T-helper 17 cell (primary cell): ENCODE results near the gene TPRG1. TPM values are rescaled to one million over a fixed set of nuclear protein-coding genes. Genes with fewer than 3 reads are reported as not detected.

Experiments used
- ATAC-seq: fragments of 150-1000 bp; cut with Tn5 transposase; 2 replicates; pipeline ENCODE4 v1.10.0; 2021; ENCODE audit warnings: mild to moderate bottlenecking, moderate library complexity
- DNase-seq, 3 donors: peaks; one replicate each; pipeline versions ENCODE4 v3.0.0 to v3.0.0-alpha.2; 2020 to 2021
- H3K9me3 ChIP-seq: one replicate; pipeline ENCODE4 v1.7.0; 2013; ENCODE audit warnings: low read length, mild to moderate bottlenecking; ENCODE audit not compliant: control insufficient read depth, poor library complexity, severe bottlenecking
- H3K27ac Mint-ChIP-seq: one replicate; pipeline ENCODE4 v1.8.0; 2022; ENCODE audit warnings: mild to moderate bottlenecking, moderate library complexity, mixed read lengths
- H3K27me3 Mint-ChIP-seq: one replicate; pipeline ENCODE4 v1.8.0; 2022; ENCODE audit warnings: mixed read lengths
- H3K36me3 Mint-ChIP-seq: one replicate; pipeline ENCODE4 v1.8.0; 2022; ENCODE audit warnings: low read depth, mixed read lengths
- H3K4me1 Mint-ChIP-seq: one replicate; pipeline ENCODE4 v1.8.0; 2022; ENCODE audit warnings: mild to moderate bottlenecking, mixed read lengths
- H3K4me3 Mint-ChIP-seq: one replicate; pipeline ENCODE4 v1.8.0; 2022; ENCODE audit warnings: mild to moderate bottlenecking, moderate library complexity, mixed read lengths
- total RNA-seq, 4 donors: library from RNA in 2 of 4; stranded (reverse) in 2 of 4; gene quantifications; one replicate each; pipeline ENCODE4 v1.2.3 and lab custom pipeline; 2022 to 2026

TPRG1 gene
- total RNA-seq, 2 donors from 2014 or later, result 1.6 to 3.1 TPM

DNA sequence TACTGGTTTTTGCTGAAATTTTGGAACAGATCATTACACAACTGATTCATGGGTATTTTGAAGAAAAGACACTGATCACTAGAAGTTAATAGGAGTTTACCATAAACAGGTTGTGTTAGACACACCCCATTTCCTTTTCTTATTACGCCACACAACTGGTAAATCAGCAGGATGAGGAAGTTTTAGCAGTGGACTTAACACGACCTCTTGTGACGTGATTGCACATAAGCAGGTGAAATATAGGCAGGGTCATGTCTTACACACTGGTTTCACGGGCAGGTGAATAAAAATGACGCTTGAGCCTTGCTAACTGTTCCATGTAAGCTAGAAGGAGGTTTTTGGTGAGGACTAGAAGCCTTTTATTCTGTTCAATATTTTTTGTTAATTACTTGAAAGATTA, 27.1 kb upstream of the TPRG1 start:
- peak overlapping the region; percentile 62 for H3K27ac Mint-ChIP-seq
- H3K36me3 Mint-ChIP-seq, result peaks cover 3% of the 10 kb centered on the region
- H3K4me1 Mint-ChIP-seq, result peaks cover 15% of the 10 kb centered on the region

DNA sequence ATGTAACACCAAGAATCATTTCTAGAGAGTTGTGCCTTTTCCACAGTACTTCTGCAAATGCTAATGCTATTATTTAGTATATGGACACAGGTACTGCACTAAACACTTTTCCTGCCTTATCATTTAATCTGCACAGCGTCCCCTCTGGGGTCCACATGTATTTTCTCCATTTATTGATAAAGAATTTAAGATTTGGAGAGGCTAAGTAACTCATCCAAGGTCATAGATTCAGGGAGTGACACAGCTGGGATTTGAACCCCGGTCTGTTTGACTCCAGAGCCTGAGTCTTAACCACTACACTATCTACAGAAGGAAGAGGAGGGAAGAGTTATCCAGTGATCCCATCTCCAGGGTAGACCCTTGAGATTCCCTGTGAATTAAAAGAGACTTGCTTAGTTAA, 24.9 kb upstream of the TPRG1 start:
- no peak overlapping the region for H3K4me3 Mint-ChIP-seq
- H3K4me1 Mint-ChIP-seq, result peaks cover 15% of the 10 kb centered on the region
- H3K36me3 Mint-ChIP-seq, result peaks cover 3% of the 10 kb centered on the region

More for the DNA sequence above, 27.1 kb upstream of the TPRG1 start:
- Mint-ChIP-seq H3K27me3 (peaks cover 15% of the 10 kb centered on the region), H3K4me3 (peak overlapping the region; percentile 33)
- peak; percentile 81 for ATAC-seq
- H3K9me3 ChIP-seq, result no peaks in the 10 kb centered on the region
- no peak for DNase-seq

DNA sequence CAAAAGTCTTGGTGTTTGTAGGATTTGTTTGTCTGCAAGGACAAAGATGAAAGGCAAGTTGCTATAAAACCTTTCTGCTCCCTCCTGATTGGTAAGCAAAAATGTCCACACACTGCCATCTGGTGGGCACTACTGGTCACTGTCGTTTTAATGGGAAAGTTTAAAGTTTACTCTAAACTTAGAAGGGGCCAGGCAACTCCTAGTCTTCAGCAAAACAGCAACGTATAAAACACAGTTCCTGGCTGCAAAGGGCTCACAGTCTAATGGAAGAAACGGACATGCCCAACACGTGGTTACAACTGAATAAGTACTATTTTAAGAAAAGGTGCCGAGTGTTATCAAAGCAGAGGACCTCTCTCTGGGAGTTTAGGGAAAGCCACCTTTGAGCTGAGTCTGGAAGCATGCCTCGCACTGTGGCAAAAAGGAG, 23.7 kb upstream of the TPRG1 start:
- Mint-ChIP-seq H3K27me3 (no peaks in the 10 kb centered on the region), H3K4me3 (no peak overlapping the region), H3K27ac (no peak overlapping the region), H3K36me3 (peaks cover 3% of the 10 kb centered on the region), H3K4me1 (peaks cover 15% of the 10 kb centered on the region)
- ATAC-seq, result peak; percentile 88
- peak; percentile 27 to 54 (median 39) for DNase-seq
- no peaks in the 10 kb centered on the region for H3K9me3 ChIP-seq

More for the DNA sequence above, 24.9 kb upstream of the TPRG1 start:
- ATAC-seq, result no peak
- Mint-ChIP-seq H3K27me3 (no peaks in the 10 kb centered on the region), H3K27ac (no peak overlapping the region)
- no peaks in the 10 kb centered on the region for H3K9me3 ChIP-seq
- no peak for DNase-seq

DNA sequence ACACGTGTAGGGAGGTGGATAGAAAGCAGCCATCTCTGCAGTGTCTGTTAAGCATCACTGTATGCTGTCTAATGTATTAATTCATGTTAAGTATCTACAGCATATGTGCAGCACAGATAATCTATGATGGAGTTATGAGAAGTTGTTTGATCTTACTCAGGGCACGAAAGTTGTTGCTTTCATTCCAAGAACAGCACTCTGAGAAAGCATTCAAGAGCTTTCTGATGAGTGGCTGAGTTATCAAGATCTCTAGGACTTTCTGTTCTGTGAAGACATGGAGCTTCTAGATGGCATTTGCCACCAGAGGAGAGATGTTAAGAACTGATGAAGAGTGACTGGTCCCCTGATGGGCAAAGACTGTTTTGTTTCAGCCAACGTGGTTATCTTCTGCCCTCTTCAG, 22.6 kb upstream of the TPRG1 start:
- Mint-ChIP-seq H3K27me3 (no peaks in the 10 kb centered on the region), H3K4me1 (peaks cover 8% of the 10 kb centered on the region), H3K27ac (no peak overlapping the region), H3K4me3 (no peak overlapping the region), H3K36me3 (no peaks in the 10 kb centered on the region)
- no peak for DNase-seq
- ATAC-seq, result no peak
- H3K9me3 ChIP-seq, result no peaks in the 10 kb centered on the region

DNA sequence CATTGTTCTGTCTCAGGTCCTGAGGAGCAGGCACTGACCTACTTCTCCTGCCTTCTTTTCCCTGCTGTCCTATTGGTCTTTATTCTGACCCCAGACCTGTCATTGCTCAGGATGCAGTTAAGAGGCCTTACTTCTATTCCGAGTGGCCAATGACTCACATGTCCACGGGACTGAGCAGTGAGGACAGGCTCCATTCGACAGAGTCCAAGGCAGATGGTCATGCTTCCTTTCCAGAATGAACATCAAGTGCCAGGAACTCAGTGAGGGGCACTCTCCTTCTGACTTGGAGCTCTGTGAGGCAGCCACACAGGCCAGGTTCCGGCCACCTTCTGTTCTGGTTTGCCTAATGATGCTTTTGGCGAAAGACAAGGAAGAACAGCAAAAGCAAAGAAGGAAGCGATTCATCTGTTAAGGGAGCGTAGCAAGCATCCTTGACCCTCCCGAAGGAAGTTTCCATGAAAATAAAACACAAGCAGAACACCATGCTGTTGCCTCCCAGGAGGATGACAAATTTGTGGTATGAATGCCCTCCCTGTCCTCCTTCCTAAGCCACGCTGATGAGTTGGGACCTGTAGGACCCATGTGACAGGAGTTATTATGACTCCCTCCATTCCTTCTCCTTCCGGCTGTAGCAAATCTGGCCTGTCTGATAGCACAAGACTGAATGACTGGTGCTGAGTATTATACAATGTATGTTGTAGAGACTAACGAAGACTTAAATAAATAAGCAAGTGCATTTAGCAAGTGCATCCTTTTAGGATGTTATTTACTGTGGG, 14.4 kb upstream of the TPRG1 start:
- H3K9me3 ChIP-seq, result no peaks in the 10 kb centered on the region
- Mint-ChIP-seq H3K36me3 (peaks cover 4% of the 10 kb centered on the region), H3K27ac (no peak overlapping the region), H3K4me3 (no peak overlapping the region), H3K27me3 (peaks cover 45% of the 10 kb centered on the region), H3K4me1 (peaks cover 2% of the 10 kb centered on the region)
- DNase-seq (no peak), ATAC-seq (no peak)

DNA sequence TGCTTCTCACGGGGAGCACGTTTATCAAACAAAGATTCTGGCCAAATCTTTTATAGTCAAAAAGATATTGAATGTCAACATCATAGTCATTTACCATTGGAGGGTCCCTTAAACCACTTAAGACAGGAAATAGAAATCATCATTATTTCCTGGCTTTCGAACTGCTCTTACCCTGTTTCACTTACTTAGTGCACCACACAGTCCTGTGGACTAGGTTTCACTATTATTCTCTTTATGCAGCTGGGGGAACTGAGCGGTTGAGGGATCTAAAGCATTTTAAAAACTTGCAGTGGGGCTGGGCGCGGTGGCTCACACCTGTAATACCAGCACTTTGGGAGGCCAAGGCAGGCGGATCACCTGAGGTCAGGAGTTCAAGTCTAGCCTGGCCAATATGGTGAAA, 13.7 kb upstream of the TPRG1 start:
- H3K4me1 Mint-ChIP-seq, result peaks cover 2% of the 10 kb centered on the region
- peaks cover 45% of the 10 kb centered on the region for H3K27me3 Mint-ChIP-seq
- no peak overlapping the region for H3K4me3 Mint-ChIP-seq
- DNase-seq, result no peak
- no peaks in the 10 kb centered on the region for H3K9me3 ChIP-seq
- ATAC-seq, result no peak
- peaks cover 4% of the 10 kb centered on the region for H3K36me3 Mint-ChIP-seq
- no peak overlapping the region for H3K27ac Mint-ChIP-seq

DNA sequence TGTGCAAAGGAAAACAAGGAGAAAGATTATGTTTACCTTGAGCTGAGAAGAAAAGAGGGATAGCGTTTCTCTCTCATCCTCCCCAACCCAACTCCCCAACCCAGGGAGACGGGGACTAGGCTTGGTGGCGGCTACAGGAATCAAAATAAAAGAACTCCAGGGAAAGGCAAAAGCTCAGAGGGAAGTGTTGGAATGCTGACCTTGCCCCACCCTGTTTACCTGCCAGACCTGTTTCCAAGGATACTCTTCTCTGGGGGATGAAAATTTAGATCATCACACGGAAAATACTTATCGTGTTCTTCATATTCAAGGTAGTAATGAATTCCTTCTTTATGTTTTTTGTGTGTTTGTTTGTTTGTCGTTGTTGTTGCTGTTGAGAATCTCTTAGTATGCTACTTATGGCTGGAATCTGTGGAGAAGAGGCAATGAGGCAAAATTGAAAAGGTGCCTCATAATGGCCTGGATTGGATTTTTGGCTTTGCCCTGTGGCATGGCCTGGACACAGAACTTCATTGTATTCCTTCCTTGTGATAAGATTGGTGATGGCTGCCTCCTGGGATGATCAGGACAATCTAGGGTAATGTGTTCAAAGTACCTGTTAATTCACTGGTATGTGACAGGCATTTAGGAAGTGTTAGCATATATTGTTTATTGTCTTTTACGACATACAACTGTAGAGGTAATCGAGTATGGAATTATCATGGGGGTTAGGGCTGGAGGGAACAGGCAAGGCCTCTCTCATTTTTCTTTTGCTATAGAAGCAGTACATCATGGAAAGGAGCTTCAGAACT, 11.1 kb upstream of the TPRG1 start:
- peaks cover 2% of the 10 kb centered on the region for H3K36me3 Mint-ChIP-seq
- H3K9me3 ChIP-seq, result no peaks in the 10 kb centered on the region
- peaks cover 32% of the 10 kb centered on the region for H3K27me3 Mint-ChIP-seq
- DNase-seq (no peak), ATAC-seq (no peak)
- H3K4me3 Mint-ChIP-seq, result no peak overlapping the region
- H3K27ac Mint-ChIP-seq, result no peak overlapping the region
- no peaks in the 10 kb centered on the region for H3K4me1 Mint-ChIP-seq

DNA sequence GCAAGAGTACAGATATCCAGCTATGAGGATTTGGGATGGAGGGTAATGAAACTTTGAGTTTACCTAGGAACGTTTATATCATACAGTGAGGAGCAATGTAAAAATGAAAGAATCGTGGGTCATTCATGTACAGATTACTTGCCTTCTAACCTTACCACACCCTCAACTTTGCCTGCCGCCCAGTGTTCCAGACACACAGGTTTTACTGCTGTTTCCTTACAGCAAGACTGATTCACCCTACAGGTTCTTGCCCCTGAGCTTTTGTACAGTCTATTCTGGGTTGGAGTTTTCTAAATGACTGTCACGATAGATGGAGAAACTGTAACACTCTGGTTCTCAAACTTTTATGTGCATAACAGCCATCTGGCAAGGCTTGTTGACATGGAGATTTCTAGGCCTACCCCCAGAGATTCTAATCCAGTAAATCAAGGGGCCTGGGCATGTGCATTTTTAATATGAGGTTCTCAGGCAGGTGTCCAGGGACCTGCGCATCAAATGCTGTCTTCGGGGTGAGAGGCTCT, 6.6 kb upstream of the TPRG1 start:
- ATAC-seq, result no peak
- Mint-ChIP-seq H3K27me3 (peaks cover 9% of the 10 kb centered on the region), H3K27ac (no peak overlapping the region), H3K4me1 (peaks cover 4% of the 10 kb centered on the region), H3K36me3 (no peaks in the 10 kb centered on the region), H3K4me3 (no peak overlapping the region)
- H3K9me3 ChIP-seq, result no peaks in the 10 kb centered on the region
- DNase-seq, result no peak

DNA sequence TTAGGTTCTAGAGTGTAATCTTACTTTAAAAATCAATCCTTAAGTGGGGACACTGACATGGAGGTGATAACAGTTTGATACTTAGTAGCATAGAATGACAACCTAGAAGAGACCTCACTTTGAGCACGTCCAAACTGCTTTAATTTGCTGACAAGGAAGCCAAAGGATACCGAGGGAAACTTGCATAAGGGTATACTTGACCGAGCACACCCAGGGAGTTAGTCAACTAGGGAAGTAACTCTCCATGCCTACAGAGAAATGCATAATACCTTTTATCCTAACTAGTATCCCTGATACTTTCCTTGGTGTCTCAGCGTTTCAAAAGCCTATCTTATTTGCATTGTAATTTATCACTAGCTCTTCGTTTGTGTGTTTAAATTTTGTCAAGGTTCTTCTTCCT, 5.5 kb upstream of the TPRG1 start:
- H3K9me3 ChIP-seq, result no peaks in the 10 kb centered on the region
- Mint-ChIP-seq H3K36me3 (peaks cover 2% of the 10 kb centered on the region), H3K4me1 (peaks cover 4% of the 10 kb centered on the region), H3K4me3 (no peak overlapping the region), H3K27ac (no peak overlapping the region), H3K27me3 (no peaks in the 10 kb centered on the region)
- DNase-seq (no peak), ATAC-seq (no peak)

DNA sequence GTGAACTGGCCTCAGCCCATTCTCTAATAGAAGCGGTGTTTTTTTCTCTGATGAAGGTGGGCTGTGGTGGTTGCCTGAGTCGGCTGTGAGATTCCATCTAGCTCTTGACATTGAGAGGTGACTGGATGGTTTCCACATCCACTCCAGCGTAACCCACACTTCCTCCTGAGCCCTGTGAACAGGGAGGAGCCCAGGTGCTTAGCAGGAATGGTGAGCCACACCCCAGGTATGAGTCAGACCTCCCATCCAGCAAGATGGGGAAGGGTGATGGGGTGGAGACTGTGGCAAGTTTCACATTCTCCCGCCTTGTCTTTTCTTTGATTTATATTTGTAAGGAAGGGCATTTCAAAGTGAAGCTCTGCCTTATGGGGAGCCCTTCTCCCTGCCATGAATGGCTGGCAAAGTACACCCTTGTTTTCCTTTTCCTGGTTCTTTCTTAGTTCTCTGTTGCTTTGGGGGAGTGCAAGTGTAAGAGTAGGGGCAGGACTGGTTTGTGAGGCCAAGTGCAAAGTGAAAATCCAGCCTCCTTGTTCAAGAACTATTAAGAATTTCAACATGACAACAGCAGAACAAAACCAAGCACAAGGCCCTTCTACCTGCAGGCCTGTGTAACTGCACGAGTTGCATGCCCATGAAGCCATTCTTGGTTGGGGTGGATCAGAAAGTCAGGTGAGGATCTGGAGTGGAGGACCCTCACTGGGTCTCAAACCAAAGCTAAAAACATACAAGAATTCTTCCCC, 4.6 kb upstream of the TPRG1 start:
- no peak overlapping the region for H3K4me3 Mint-ChIP-seq
- ATAC-seq, result no peak
- DNase-seq, result no peak
- H3K27me3 Mint-ChIP-seq, result no peaks in the 10 kb centered on the region
- H3K36me3 Mint-ChIP-seq, result peaks cover 2% of the 10 kb centered on the region
- no peaks in the 10 kb centered on the region for H3K9me3 ChIP-seq
- no peak overlapping the region for H3K27ac Mint-ChIP-seq
- peaks cover 8% of the 10 kb centered on the region for H3K4me1 Mint-ChIP-seq

DNA sequence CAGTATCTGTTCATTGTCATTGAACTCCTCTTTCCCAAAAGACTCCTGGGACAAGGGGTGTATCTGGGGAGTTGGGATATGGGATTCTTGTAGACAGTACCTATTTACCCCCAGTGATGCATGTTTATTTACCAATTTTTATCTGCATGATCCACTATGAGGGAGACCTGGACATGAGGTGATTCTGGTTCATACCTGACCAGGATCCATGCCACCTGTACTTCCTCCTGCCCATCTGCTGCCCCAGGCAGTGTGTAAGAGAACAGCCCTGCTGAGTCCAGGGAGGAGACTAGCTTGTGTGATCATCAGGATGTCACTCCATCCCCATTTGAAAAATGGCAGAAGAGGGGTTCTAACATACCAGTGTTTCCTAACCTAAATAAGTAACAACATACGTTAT, 3.1 kb upstream of the TPRG1 start:
- no peaks in the 10 kb centered on the region for H3K27me3 Mint-ChIP-seq
- no peak overlapping the region for H3K4me3 Mint-ChIP-seq
- DNase-seq (no peak), ATAC-seq (no peak)
- H3K4me1 Mint-ChIP-seq, result peaks cover 10% of the 10 kb centered on the region
- H3K9me3 ChIP-seq, result no peaks in the 10 kb centered on the region
- H3K27ac Mint-ChIP-seq, result no peak overlapping the region
- peaks cover 2% of the 10 kb centered on the region for H3K36me3 Mint-ChIP-seq

DNA sequence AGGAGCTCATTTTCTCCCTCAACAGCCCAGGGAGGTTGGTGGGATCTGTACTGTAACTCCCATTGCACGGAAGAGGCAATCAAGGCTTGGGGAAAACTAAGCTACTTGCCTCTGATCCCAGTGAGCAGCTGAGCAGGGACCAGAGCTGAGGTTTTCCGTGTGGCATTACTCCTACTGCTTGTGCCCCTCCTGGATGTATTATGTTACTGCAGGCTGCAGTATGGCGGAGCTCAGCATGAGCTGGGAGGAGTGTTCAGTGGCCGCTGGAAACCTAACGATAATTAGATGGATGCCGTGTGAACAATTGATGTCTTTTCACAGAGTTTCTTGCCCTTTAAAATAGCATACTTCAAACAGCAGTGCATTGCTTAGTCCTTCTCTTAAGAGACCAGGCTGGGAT, 2.0 kb upstream of the TPRG1 start:
- Mint-ChIP-seq H3K36me3 (peaks cover 2% of the 10 kb centered on the region), H3K4me3 (no peak overlapping the region), H3K4me1 (peaks cover 10% of the 10 kb centered on the region), H3K27ac (no peak overlapping the region), H3K27me3 (peaks cover 4% of the 10 kb centered on the region)
- DNase-seq, result no peak
- no peak for ATAC-seq
- H3K9me3 ChIP-seq, result no peaks in the 10 kb centered on the region

DNA sequence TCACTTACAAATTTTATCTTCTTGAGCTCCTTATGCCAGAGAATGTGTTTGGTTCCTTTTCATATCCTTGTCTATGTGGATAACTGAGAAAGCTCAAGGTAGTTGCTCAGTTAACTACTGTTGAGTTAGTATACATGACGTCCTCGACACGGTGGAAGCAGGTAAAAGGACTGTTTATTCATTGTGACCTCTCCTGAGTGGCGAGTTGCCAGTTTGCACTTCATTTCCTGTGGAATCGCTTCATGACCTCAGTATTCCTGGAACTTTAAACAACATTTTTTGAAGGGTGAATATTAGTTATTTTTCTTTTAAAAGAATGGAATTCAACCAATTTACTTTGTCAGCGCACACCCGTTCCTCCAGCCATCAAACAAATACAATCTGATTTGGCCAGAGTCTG, 1.2 kb upstream of the TPRG1 start:
- no peaks in the 10 kb centered on the region for H3K9me3 ChIP-seq
- H3K27me3 Mint-ChIP-seq, result peaks cover 12% of the 10 kb centered on the region
- peaks cover 10% of the 10 kb centered on the region for H3K4me1 Mint-ChIP-seq
- H3K27ac Mint-ChIP-seq, result no peak overlapping the region
- ATAC-seq (no peak), DNase-seq (no peak)
- H3K36me3 Mint-ChIP-seq, result peaks cover 5% of the 10 kb centered on the region
- H3K4me3 Mint-ChIP-seq, result no peak overlapping the region
